Measurements from ENCODE around the gene GPR61. TPM values are rescaled to one million over a fixed set of nuclear protein-coding genes. Genes with fewer than 3 reads are reported as not detected.

Gene GPR61
- total RNA-seq, 1 experiment from 2014 or later: 0.48 TPM

DNA sequence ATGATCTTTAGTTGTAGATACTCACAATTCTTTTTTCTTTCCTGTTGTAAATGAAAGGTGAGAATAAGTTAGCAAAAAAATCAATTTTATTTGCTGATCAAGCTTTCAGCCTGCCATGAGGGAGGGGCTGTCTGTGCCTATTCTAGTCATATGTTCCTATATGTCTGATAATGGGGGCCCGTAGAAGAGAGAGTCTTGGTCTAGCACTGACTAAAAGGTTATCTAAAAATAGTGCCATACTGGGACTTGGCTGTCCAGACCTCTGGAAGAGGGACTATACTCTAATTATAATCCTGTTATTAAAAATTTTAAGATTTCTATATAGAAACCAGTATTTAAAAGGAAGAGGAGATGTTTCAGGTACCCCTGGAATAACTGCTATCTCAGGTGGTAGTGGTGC is 27.3 kb downstream of the GPR61 start:
- Histone ChIP-seq H3K14ac (ENCODE audit: insufficient read depth, low read length) (no peak overlapping the region), H3K56ac (ENCODE audit: insufficient read length, low read depth, low read length) (no peak overlapping the region), H2BK5ac (ENCODE audit: insufficient read length, low read length) (no peak overlapping the region), H3K27me3 (ENCODE audit: insufficient read depth, low read length) (no peaks in the 10 kb centered on the region), H2BK12ac (ENCODE audit: insufficient read length, low read depth, low read length) (no peak overlapping the region), H4K20me1 (ENCODE audit: control insufficient read depth, insufficient read depth, insufficient read length) (no peaks in the 10 kb centered on the region), H3T11ph (ENCODE audit: low read length) (no peak overlapping the region), H4K5ac (ENCODE audit: insufficient read length, low read depth, low read length) (no peak overlapping the region), H3K23me2 (ENCODE audit: insufficient read length, low read depth, low read length, poor library complexity, severe bottlenecking) (no peaks in the 10 kb centered on the region), H4K91ac (ENCODE audit: insufficient read length, low read depth, low read length) (no peak overlapping the region), H3K27ac (ENCODE audit: insufficient read length, low read depth, low read length) (no peak overlapping the region), H3K4me2 (ENCODE audit: insufficient read depth, insufficient read length, low read length) (no peak overlapping the region), H2BK120ac (ENCODE audit: low read depth, low read length, poor library complexity, severe bottlenecking) (no peak overlapping the region), H2BK15ac (ENCODE audit: low read depth, low read length) (no peak overlapping the region), H2BK20ac (ENCODE audit: low read depth, low read length, poor library complexity, severe bottlenecking) (no peak overlapping the region), H3K23ac (ENCODE audit: insufficient read length, low read depth, low read length) (no peak overlapping the region), H3K4me1 (ENCODE audit: insufficient read depth, low read length) (peaks cover 4% of the 10 kb centered on the region; the same call in 1 of the 2 replicates), H3K18ac (ENCODE audit: insufficient read length, low read depth, low read length) (no peak overlapping the region), H3K79me2 (ENCODE audit: insufficient read depth, low read length) (peaks cover 11% of the 10 kb centered on the region; the same call in 1 of the 2 replicates), H3K4ac (ENCODE audit: low read depth, low read length) (no peak overlapping the region), H3K9me3 (ENCODE audit: control insufficient read depth, low read depth, low read length) (no peaks in the 10 kb centered on the region), H2AFZ (ENCODE audit: low read length) (no peak overlapping the region), H3K79me1 (ENCODE audit: insufficient read depth, low read depth, low read length, poor library complexity, severe bottlenecking) (peaks cover 3% of the 10 kb centered on the region), H2AK5ac (ENCODE audit: insufficient read length, low read length) (no peak overlapping the region), H3K9ac (ENCODE audit: extremely low read depth, insufficient read length, low read length) (no peak overlapping the region), H4K8ac (replicated peaks; ENCODE audit: insufficient read length, low read depth, low read length) (no peak overlapping the region)
- DNase-seq: no peak
- Mint-ChIP-seq H3K27me3 (ENCODE audit: low read depth) (no peaks in the 10 kb centered on the region), H3K36me3 (ENCODE audit: insufficient read depth in 1 of 3, low read depth in 3 of 3) (peaks cover 0 to 2% (median 0%) of the 10 kb centered on the region in 3 experiments; a peak in 1 of 7 replicates), H3K27ac (no peak overlapping the region), H3K9me3 (no peaks in the 10 kb centered on the region), H3K4me3 (no peak overlapping the region), H3K4me1 (peaks cover 31 to 33% of the 10 kb centered on the region in 2 experiments)
- WGBS (ENCODE audit: extremely low coverage, insufficient read length, low lambda C conversion rate): no CpG with 5 or more reads among the region's 1 CpG
- TF ChIP-seq, protein P1, sequence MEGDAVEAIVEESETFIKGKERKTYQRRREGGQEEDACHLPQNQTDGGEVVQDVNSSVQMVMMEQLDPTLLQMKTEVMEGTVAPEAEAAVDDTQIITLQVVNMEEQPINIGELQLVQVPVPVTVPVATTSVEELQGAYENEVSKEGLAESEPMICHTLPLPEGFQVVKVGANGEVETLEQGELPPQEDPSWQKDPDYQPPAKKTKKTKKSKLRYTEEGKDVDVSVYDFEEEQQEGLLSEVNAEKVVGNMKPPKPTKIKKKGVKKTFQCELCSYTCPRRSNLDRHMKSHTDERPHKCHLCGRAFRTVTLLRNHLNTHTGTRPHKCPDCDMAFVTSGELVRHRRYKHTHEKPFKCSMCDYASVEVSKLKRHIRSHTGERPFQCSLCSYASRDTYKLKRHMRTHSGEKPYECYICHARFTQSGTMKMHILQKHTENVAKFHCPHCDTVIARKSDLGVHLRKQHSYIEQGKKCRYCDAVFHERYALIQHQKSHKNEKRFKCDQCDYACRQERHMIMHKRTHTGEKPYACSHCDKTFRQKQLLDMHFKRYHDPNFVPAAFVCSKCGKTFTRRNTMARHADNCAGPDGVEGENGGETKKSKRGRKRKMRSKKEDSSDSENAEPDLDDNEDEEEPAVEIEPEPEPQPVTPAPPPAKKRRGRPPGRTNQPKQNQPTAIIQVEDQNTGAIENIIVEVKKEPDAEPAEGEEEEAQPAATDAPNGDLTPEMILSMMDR (conservative IDR thresholded peaks at IDR 0.05): no peak
